Measurements from ENCODE around the gene MAP3K8. TPM values are rescaled to one million over a fixed set of nuclear protein-coding genes. Genes with fewer than 3 reads are reported as not detected.

MAP3K8 gene
- total and polyA plus RNA-seq, 10 of the 15 experiments (the other 5 are each of a cell fraction or from before 2014, with no cell fraction given): 25.5 to 115 (median 40.2) TPM

DNA sequence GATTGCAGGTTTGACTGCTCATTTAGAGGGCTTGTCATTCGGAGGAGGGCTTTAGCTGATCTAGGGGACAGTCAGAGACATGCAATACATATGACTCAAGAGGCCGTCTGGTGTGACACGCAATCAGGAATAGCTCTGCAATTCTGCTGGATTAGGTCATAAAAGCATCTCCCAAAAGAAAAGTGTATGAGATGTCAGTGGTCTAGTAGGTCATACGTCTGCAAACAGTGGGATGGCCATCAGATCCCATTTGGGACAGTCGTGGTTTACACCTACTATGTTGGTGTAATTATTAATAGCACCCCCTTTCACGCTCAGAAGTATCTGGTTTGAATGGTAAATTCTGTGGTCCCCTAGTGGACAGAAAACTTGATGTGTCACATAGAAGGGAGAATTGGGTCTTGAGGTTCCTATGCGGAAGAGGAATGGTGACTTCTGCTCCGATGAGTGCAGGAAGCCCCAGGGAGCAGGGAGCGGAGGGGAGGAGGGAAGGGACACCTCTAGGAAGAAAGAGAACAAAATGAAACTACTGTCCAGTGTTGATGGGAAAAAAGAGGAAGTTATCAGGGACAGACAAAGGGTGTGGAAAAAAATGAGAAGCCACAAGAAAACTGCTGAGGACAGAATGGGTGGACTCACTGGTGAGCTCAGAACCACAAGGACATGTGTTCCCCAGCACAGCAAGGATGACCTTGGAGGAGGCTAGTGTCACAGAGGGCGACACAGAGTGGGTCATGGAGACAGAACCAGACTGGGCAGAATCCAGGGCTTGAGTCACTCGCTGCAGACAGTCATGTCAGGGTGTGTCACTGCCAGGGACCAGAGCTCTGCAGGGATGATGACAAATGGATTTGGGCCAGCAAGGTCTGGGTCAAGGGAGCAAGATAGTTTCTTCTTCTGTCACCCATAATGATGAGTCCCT is 59.9 kb downstream of the MAP3K8 start (continued):
- TF ChIP-seq, protein P1, sequence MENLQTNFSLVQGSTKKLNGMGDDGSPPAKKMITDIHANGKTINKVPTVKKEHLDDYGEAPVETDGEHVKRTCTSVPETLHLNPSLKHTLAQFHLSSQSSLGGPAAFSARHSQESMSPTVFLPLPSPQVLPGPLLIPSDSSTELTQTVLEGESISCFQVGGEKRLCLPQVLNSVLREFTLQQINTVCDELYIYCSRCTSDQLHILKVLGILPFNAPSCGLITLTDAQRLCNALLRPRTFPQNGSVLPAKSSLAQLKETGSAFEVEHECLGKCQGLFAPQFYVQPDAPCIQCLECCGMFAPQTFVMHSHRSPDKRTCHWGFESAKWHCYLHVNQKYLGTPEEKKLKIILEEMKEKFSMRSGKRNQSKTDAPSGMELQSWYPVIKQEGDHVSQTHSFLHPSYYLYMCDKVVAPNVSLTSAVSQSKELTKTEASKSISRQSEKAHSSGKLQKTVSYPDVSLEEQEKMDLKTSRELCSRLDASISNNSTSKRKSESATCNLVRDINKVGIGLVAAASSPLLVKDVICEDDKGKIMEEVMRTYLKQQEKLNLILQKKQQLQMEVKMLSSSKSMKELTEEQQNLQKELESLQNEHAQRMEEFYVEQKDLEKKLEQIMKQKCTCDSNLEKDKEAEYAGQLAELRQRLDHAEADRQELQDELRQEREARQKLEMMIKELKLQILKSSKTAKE (IDR thresholded peaks at IDR 0.05; ENCODE audit: low read depth, poor library complexity, severe bottlenecking): peak; percentile 51
- TF ChIP-seq ZNF207 (IDR thresholded peaks at IDR 0.05; ENCODE audit: borderline replicate concordance): no peak
- TF ChIP-seq ZNF24 (IDR thresholded peaks at IDR 0.05): no peak
- no peak for TF ChIP-seq ASH2L (IDR thresholded peaks at IDR 0.05; ENCODE audit: borderline replicate concordance, low read depth)
- no peak; the same call in 1 of the 2 replicates for TF ChIP-seq PML (IDR thresholded peaks at IDR 0.05; ENCODE audit: low read length)
- no peak for TF ChIP-seq SMAD5 (IDR thresholded peaks at IDR 0.05; ENCODE audit: low read depth)
- no peak for TF ChIP-seq BRCA1 (IDR thresholded peaks at IDR 0.05; ENCODE audit: low read depth, low read length)
- no peak; the same call in 1 of the 2 replicates for TF ChIP-seq TBL1XR1 (IDR thresholded peaks at IDR 0.05; ENCODE audit: low read depth, low read length)
- TF ChIP-seq DPF2 (IDR thresholded peaks at IDR 0.05): peak; percentile 72
- no peak; the same call in 1 of the 2 replicates for TF ChIP-seq RAD51 (IDR thresholded peaks at IDR 0.05)
- peak; percentile 71 for TF ChIP-seq NBN (IDR thresholded peaks at IDR 0.05)
- TF ChIP-seq, protein P2, sequence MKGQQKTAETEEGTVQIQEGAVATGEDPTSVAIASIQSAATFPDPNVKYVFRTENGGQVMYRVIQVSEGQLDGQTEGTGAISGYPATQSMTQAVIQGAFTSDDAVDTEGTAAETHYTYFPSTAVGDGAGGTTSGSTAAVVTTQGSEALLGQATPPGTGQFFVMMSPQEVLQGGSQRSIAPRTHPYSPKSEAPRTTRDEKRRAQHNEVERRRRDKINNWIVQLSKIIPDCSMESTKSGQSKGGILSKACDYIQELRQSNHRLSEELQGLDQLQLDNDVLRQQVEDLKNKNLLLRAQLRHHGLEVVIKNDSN (IDR thresholded peaks at IDR 0.05; ENCODE audit: borderline replicate concordance, extremely low read length, insufficient read depth, low read depth, low read length): no peak
- TF ChIP-seq ZBED1 (IDR thresholded peaks at IDR 0.05; ENCODE audit: borderline replicate concordance): no peak; the same call in 1 of the 2 replicates
- TF ChIP-seq HDAC6 (IDR thresholded peaks at IDR 0.05; ENCODE audit: unreplicated experiment): no peak
- no peak for TF ChIP-seq ZNF622 (IDR thresholded peaks at IDR 0.05)
- TF ChIP-seq JUND (IDR thresholded peaks at IDR 0.05; ENCODE audit: low read depth, low read length): no peak
- TF ChIP-seq STAT1 (conservative IDR thresholded peaks at IDR 0.05): no peak
- TF ChIP-seq, protein P3, sequence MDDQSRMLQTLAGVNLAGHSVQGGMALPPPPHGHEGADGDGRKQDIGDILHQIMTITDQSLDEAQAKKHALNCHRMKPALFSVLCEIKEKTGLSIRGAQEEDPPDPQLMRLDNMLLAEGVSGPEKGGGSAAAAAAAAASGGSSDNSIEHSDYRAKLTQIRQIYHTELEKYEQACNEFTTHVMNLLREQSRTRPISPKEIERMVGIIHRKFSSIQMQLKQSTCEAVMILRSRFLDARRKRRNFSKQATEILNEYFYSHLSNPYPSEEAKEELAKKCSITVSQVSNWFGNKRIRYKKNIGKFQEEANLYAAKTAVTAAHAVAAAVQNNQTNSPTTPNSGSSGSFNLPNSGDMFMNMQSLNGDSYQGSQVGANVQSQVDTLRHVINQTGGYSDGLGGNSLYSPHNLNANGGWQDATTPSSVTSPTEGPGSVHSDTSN (IDR thresholded peaks at IDR 0.05; ENCODE audit: insufficient replicate concordance, low read depth, low read length): peak; percentile 22
- no peak for TF ChIP-seq POLR2AphosphoS2 (IDR thresholded peaks at IDR 0.05; ENCODE audit: low read depth, low read length)
- no peak for TF ChIP-seq RBBP5 (conservative IDR thresholded peaks at IDR 0.05)
- TF ChIP-seq RFX5 (IDR thresholded peaks at IDR 0.05; ENCODE audit: low read depth, low read length): no peak
- TF ChIP-seq SRF (IDR thresholded peaks at IDR 0.05; ENCODE audit: low read depth in 2 of 2, low read length in 2 of 2): no peak
- TF ChIP-seq, protein P4, sequence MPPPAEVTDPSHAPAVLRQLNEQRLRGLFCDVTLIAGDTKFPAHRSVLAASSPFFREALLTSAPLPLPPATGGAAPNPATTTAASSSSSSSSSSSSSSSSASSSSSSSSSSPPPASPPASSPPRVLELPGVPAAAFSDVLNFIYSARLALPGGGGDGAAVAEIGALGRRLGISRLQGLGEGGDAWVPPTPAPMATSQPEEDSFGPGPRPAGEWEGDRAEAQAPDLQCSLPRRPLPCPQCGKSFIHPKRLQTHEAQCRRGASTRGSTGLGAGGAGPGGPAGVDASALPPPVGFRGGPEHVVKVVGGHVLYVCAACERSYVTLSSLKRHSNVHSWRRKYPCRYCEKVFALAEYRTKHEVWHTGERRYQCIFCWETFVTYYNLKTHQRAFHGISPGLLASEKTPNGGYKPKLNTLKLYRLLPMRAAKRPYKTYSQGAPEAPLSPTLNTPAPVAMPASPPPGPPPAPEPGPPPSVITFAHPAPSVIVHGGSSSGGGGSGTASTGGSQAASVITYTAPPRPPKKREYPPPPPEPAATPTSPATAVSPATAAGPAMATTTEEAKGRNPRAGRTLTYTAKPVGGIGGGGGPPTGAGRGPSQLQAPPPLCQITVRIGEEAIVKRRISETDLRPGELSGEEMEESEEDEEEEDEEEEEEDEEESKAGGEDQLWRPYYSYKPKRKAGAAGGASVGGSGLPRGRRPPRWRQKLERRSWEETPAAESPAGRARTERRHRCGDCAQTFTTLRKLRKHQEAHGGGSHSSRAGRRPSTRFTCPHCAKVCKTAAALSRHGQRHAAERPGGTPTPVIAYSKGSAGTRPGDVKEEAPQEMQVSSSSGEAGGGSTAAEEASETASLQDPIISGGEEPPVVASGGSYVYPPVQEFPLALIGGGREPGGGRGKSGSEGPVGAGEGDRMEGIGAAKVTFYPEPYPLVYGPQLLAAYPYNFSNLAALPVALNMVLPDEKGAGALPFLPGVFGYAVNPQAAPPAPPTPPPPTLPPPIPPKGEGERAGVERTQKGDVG (CRISPR knock-in tag; IDR thresholded peaks at IDR 0.05): no peak
- TF ChIP-seq CBX3 (IDR thresholded peaks at IDR 0.05; ENCODE audit: borderline replicate concordance, low read depth): no peak
- no peak for TF ChIP-seq IRF4 (IDR thresholded peaks at IDR 0.05; ENCODE audit: low read depth, low read length)
